ENCODE results near the gene PHF20.
"Not testable (repeated sequence)": the region's sequence is repeated elsewhere in the genome, so short reads cannot be mapped to it uniquely, and the experiment has no call there.

- TF ChIP-seq ZNF274 (IDR thresholded peaks at IDR 0.05; ENCODE audit: low read depth, low read length); SUZ12 (IDR thresholded peaks at IDR 0.05; ENCODE audit: extremely low read depth, insufficient read depth, insufficient read length): not testable (repeated sequence)
Observed at GRCh38 chr20:35952080-35952479, 180.3 kb downstream of the PHF20 start.
